Measurements from ENCODE around the gene STXBP6.

The STXBP6 gene

DNA sequence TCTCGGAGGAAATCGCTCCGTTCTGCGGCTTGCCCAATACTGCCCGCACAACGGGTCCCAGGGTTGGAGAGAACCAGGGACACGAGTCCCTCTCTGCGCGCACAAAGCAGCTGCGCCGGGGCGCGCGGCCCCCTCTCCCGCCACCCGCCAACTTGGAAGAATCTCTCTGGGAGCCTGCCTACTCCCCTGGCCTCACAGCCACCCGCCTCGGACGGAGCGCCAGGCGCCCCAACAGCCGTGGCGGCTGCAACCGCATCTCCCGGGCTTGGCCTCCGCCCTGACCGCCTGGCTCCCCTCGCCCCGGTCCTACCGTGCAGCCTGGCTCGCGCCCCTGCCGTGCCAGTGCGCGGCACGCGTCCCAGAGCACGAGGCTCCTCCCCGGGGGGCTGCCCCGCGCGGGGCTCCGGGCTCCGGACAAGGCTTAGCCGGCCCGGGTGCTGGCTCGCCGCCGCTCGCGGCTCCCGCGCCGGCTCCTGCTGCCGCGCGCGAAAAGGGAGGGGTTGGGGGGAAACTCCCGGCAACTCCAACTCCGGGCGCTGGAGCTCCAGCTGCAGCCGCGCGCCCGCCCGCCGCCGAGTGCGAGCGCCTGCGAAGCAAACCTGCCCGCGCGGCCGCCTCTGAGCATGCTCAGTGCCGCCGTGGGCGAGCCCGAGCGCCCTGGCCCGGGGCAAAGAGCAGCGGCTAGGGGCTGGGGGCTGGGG is at the start of gene STXBP6:
TSS of gene STXBP6 (minus strand) at position 580 of the 701 bp plus-strand sequence. CDS start 75,329 bp downstream, outside the sequence.
- DNase-seq, result peak; percentile 28 to 71

GRCh38 chr14:25097120-25097519 is 47.2 kb upstream of the STXBP6 start:
- no peak for DNase-seq

- no peak for DNase-seq
These were observed 45.9 kb upstream of the STXBP6 start for GRCh38 chr14:25095736-25096437.

DNA sequence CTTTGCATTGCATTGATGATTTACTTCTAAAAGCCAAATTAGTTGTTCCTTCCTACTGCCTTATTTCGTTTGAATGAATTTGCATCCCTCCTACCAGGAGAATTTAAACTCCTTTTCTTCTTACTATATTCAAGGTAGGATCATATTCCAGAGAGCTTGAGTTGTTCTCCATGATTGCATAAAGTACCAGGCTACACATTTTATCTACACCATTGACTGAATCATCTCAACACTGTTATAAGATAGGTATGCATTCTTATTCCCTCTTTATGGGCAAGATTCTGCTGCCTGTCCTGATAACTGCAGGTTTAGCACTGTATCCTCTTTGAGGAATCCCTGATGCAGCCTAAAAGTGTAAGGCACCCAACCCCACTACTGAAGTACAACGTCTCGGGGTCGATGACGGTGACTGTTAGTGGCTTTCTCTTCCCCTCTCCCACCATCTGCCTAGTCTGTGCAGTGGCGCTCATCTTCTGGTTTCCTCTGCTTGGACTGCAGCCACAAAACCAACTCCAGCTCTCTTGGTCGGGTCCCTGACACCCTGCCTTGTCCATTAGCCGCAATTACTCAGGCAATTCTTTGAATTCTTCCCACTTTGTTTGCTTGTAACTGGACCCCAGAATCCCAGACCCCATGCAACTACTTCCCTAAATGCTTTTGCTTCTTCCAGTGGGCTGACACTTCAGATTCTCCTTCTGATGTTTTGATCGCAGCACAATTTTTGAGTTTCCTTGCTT is 44.4 kb upstream of the STXBP6 start:
- DNase-seq, result no peak

GRCh38 chr14:25092258-25092740 is 42.4 kb upstream of the STXBP6 start:
- no peak for DNase-seq

- no peak for DNase-seq
These were observed 40.9 kb upstream of the STXBP6 start for GRCh38 chr14:25090716-25091454.

DNA sequence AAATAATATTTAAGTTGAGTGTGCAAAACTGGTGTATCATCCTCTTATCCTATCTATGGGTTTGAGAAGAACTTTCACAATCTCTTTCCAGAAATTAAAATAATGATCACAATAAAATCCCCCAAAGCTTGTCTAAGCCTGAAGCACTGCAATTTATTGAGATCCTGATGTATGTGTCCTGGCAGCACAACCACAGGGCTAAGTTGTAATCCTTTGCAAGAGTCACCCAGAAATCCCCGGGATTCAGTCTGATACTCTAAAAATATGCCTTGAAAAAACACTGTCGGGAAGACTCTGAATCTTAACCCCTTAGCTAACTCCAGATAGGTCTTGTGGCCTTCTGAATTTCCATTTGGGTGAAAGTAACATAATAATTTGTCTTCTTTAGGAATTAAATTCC is 40.3 kb upstream of the STXBP6 start:
- no peak for DNase-seq

DNA sequence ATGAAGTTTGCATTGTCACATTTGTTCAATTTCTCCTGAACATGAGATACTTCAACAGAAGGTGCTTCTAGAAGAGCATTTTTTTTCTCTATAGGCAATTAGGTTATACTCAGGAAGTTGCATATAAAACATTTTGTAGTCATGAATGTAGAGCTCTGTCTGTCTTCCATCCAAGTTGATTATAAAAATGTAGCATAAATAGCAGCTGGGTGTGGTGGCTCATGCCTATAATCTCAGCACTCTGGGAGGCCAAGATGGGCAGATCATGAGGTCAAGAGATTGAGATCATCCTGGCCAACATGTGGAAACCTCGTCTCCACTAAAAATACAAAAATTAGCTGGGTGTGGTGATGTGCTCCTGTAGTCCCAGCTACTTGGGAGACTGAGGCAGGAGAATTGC is 39.5 kb upstream of the STXBP6 start:
- DNase-seq, result no peak

DNA sequence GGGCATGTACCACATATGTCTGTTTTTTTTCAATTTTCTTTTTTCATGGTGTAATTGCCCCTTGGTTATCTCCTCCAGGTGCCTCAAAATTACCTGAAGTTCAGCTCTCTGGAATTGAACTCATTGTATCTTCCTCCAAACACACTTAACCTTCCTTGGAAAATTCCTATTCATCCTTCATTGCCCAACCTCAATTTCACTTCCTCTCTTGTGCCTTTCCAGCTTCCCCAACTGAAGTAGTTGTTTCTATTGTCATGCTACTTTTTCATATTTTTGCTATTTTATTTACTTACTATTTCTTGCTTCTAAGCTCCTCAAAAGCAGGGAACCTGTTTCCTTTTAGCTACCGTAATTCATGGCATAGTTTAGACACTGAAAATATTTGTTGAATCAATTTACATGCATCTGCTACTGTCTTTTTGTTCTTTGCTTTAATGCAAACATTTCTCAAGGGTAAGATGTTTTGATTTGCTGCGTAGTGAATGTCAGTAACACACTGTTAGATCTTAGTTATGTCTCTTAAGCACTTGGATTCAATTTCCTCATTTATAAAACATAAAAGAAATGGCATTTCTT is 37.0 kb upstream of the STXBP6 start:
- no peak for DNase-seq

- DNase-seq, result no peak
These were observed 36.1 kb upstream of the STXBP6 start for GRCh38 chr14:25086081-25086480.

DNA sequence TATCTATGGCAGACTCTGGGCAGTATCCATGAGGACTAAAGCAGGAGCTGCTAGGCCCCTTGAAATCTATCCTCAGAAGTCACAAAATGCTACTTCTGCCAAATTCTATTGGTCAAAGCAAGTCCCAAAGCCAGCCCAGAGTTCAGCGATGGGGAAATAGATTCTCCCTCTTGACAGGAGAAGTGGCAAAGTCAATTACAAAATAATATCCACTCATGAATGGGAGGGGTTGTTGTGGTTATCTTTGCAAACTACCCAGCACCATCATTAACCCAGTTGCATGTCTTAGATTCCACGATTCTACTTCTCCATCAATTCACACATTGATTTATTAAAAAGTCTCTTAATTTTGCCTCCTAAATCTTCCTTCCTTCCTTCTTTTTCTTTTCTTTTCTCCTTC is 30.7 kb upstream of the STXBP6 start:
- DNase-seq, result no peak

DNA sequence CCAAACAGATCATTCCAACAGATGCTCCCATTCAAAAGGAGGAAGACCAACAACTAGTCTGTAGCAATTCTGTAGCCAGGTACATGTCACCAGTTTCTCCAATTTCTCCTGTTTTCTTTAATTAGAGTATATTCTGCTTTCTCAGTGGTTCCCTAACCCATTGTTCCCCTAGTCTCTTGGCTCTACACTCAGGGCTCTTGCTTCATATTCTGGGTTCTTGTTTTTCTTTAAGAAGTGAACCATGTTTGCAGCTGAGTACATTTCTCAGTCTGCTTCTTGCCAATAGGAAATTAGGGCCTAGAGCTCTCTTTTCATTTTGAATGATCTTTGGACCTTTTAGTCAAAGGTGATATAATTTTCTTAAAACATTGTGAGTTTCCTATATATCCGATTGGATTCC is 29.4 kb upstream of the STXBP6 start:
- DNase-seq, result no peak

- no peak for DNase-seq
These were observed 24.2 kb upstream of the STXBP6 start for GRCh38 chr14:25074099-25074685.

DNA sequence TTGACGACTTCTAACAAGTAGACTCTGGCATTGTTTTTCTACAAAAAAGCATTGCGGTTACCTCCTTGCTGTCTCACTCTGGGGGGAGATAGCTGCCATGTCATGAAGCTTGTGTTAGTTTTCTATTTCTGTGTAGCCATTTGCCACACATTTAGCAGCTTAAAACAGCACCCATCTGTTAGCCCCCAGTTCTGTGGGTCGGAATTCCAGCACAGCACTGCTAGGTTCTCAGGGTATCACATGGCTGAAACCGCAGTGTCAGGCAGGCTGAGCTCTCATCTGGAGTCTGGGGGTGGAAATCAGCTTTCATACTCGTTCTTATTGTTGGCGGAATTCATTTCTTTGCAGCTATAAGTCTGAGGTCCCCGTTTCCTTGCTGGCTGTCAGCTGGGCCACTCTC is 19.9 kb upstream of the STXBP6 start:
- DNase-seq, result no peak

DNA sequence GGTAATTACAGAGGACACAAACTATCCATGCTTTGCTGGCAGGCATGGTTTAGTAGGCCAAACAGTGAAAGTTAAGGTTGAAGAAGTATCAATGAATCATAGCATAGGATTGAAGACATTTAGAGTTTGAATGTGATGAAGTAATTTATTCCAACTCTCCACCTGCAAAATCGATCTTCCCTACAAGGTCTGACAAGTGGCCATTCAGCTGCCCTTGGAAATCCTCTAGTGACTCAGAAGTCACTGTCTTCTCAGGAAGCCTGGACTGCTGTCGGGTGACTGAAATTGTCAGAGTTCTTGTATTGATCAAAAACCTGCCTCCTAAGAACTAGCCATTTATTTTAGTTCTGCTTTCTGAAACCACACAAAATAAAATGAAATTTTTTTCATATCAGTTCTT is 17.7 kb upstream of the STXBP6 start:
- DNase-seq, result no peak

- no peak for DNase-seq
These were observed 12.0 kb upstream of the STXBP6 start for GRCh38 chr14:25062022-25062321.

GRCh38 chr14:25056688-25057078 is 6.7 kb upstream of the STXBP6 start:
- no peak for DNase-seq

DNA sequence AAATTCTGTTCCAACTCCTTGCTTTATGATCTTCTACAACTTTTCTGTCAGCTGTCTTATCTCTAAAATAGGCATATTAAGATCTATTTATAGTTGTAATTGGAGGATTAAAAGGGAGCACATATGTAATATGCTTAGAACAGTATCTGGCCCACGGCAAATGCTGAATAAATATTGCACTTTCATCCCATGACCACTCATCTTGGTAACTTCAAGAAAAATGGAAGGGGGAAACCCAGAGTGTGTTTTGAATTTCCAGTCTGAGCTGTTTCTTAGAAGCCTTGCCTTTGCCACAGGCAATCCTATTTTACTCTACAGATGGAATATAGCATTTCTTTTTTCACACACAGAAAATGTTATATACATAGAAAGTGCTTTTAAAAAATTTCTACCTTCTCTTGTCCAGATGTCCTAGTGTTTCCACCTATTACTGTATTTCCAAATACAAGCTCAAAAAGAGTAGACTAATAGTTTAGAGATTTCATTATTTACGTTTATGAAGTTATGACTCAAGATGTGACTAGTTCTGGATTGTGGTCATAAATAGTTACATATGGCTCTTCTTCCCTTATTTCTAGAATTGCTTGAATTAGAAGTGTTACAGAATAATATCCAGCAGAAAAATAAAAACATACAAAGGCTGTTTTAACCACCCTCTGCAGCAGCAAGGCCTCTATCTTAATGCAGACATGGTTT is 6.2 kb upstream of the STXBP6 start:
- no peak for DNase-seq

GRCh38 chr14:25055005-25055404 is 5.1 kb upstream of the STXBP6 start:
- DNase-seq, result no peak

DNA sequence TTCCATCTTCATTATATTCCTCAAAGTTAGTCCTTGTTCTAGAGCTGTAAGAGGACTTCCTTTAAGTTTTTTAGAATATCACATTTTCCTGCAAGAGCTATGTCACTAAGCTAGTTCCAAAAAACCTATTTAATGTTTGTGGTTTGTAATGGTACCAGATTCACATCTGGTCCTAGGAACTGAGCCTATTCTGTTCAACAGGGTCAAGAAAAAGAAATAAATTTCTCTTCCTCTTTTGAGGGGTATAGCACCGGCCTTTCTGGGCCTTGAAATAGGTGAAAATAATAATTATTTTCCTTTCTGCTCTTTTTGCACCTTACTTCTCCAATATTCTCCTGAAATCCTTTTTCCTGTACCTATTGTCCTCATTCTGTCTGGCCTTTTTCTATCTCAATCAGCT is 3.6 kb upstream of the STXBP6 start:
- DNase-seq, result no peak

DNA sequence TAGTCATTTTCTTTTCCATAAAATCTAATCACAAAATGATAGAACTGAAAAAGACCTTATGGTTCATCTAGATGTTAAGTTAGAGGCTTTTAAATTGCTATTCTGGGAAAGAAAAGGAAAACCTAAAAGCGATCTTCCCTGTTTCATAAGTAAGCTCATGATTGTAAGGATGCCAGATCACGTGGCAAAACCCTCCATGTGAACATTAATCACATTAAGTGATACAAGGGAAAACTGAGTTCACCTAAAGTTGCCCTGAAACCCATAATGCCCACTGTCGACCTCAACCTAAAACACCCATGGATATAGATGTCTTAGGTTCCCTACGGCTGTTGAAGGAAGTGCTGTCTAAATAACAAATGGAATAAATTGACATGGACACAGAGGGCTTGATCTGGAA is 3.0 kb upstream of the STXBP6 start:
- DNase-seq, result no peak

DNA sequence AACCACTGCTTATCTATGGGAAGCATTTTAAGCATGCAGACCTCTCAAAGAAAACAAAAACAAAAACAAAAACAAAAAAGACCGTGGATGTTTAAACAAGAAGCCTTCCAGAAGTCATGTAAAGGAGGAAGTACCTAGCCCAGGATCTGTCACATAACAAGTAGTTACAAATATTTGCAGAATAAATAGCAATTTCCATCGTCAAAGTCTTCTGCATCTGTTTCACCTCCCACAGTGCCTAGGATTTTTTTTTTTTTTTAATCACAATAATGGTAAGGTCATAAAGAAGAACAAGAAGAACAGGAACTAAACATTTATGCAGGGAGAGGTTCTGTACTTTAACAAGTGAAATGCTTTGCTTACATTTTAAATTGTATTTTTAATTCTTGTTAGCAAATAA is 2.4 kb upstream of the STXBP6 start:
- DNase-seq, result no peak

All from AML-193 (cell line).